HEK293 (cell line): Measurements from ENCODE around the gene RBBP5.

ENCODE experiments used
- ZBTB20 ChIP-seq: fragments of 450-650 bp; formaldehyde crosslinking; IDR thresholded peaks from 2 replicates; pipeline ENCODE4 v1.5.1; 2016; ENCODE audit warnings: missing biosample characterization, missing genetic modification characterization
- ZNF341 ChIP-seq: fragments of 450-650 bp; formaldehyde crosslinking; IDR thresholded peaks from 2 replicates; pipeline ENCODE4; 2016; ENCODE audit warnings: low read depth, missing biosample characterization, missing genetic modification characterization
- ZNF561 ChIP-seq: fragments of 450-650 bp; IDR thresholded peaks from 2 replicates; pipeline ENCODE4 v1.5.1; 2018; ENCODE audit warnings: missing biosample characterization, missing genetic modification characterization, borderline replicate concordance
- ZNF664 ChIP-seq: fragments of 450-650 bp; formaldehyde crosslinking; IDR thresholded peaks from 2 replicates; pipeline ENCODE4 v1.5.1; 2016; ENCODE audit warnings: missing biosample characterization, missing genetic modification characterization
- ZNF791 ChIP-seq: fragments of 450-650 bp; formaldehyde crosslinking; IDR thresholded peaks from 2 replicates; pipeline ENCODE4 v1.5.1; 2016; ENCODE audit warnings: missing biosample characterization, missing genetic modification characterization
- TF ChIP-seq, protein P1 (sequence below): fragments of 450-650 bp; formaldehyde crosslinking; IDR thresholded peaks from 2 replicates; pipeline ENCODE4 v1.5.1; 2016; ENCODE audit warnings: missing biosample characterization, missing genetic modification characterization

- TF ChIP-seq ZNF561 (tag by site-specific recombination) (no peak), ZBTB20 (tag by site-specific recombination) (no peak), ZNF341 (tag by site-specific recombination) (no peak), ZNF791 (tag by site-specific recombination) (no peak), ZNF664 (no peak)
- TF ChIP-seq, protein P1, sequence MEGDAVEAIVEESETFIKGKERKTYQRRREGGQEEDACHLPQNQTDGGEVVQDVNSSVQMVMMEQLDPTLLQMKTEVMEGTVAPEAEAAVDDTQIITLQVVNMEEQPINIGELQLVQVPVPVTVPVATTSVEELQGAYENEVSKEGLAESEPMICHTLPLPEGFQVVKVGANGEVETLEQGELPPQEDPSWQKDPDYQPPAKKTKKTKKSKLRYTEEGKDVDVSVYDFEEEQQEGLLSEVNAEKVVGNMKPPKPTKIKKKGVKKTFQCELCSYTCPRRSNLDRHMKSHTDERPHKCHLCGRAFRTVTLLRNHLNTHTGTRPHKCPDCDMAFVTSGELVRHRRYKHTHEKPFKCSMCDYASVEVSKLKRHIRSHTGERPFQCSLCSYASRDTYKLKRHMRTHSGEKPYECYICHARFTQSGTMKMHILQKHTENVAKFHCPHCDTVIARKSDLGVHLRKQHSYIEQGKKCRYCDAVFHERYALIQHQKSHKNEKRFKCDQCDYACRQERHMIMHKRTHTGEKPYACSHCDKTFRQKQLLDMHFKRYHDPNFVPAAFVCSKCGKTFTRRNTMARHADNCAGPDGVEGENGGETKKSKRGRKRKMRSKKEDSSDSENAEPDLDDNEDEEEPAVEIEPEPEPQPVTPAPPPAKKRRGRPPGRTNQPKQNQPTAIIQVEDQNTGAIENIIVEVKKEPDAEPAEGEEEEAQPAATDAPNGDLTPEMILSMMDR (tag by site-specific recombination) = no peak
These were observed 45.5 kb downstream of the RBBP5 start for GRCh38 chr1:205076245-205076761.
